B cell (primary cell): ENCODE data around the gene ARHGAP1.

ENCODE experiments used
- CTCF ChIP-seq: fragments of 200-600 bp; IDR thresholded peaks from one replicate; pipeline ENCODE4 v1.8.0; 2022; ENCODE audit warnings: antibody characterized with exemption, mild to moderate bottlenecking
- EZH2 ChIP-seq: IDR thresholded peaks from 2 replicates; pipeline ENCODE4 v1.6.1; 2012; ENCODE audit warnings: borderline replicate concordance, low read depth, mild to moderate bottlenecking, moderate library complexity, low read length; ENCODE audit not compliant: insufficient read depth, poor library complexity, severe bottlenecking

GRCh38 chr11:46661836-46662235, 38.6 kb downstream of the ARHGAP1 start:
- TF ChIP-seq EZH2 (no peak), CTCF (no peak)
